Ascending aorta (tissue), 2 donors: ENCODE measurements around the gene TTLL1. TPM values are rescaled to one million over a fixed set of nuclear protein-coding genes. Genes with fewer than 3 reads are reported as not detected.

Source experiments
- DNase-seq, 2 donors: peaks; one replicate each; pipeline ENCODE4 v3.0.0-alpha.2; 2019; ENCODE audit warnings: low spot score in 2 of 2
- H3K27ac ChIP-seq, 2 donors: fragments of 200-600 bp; sonication (generic); one replicate each; pipeline ENCODE4 v1.5.1; 2016 to 2017; ENCODE audit warnings: mild to moderate bottlenecking in 1 of 2
- H3K27me3 ChIP-seq: fragments of 200-600 bp; sonication (generic); one replicate; pipeline ENCODE4 v1.5.1; 2017
- H3K36me3 ChIP-seq, 2 donors: fragments of 200-600 bp; sonication (generic); one replicate each; pipeline ENCODE4 v1.5.1; 2016
- H3K4me1 ChIP-seq, 2 donors: fragments of 200-600 bp; sonication (generic); one replicate each; pipeline ENCODE4 v1.5.1; 2016 to 2017; ENCODE audit warnings: mild to moderate bottlenecking in 1 of 2
- H3K4me3 ChIP-seq, 2 donors: fragments of 200-600 bp; sonication (generic); one replicate each; pipeline ENCODE4 v1.5.1; 2016 to 2017; ENCODE audit warnings: mild to moderate bottlenecking in 1 of 2
- H3K9me3 ChIP-seq, 2 donors: fragments of 200-600 bp; sonication (generic); one replicate each; pipeline ENCODE4 v1.5.1; 2016
- intact Hi-C: fragments of 100-400 bp; cut with DNase I; formaldehyde crosslinking; loops from one replicate; pipeline ENCODE4 v1.15.1; 2023
- total RNA-seq: library from RNA; depleted of rRNA; stranded (reverse); fragments of >200 nt; gene quantifications from one replicate; pipeline ENCODE4 v1.1.0, GENCODE V29; 2016
- TF ChIP-seq, protein P1 (sequence below), 3 experiments: fragments of 200-600 bp in 2 of 3; fragments of 450-650 bp in 1 of 3; sonication (generic) in 2 of 3; IDR thresholded peaks; one replicate each; pipeline ENCODE4 v1.5.1; 2016 to 2019; ENCODE audit warnings: antibody characterized with exemption in 3 of 3, mild to moderate bottlenecking in 1 of 3, moderate library complexity in 1 of 3

Gene TTLL1
- total RNA-seq, 1 donor from 2014 or later = 0.21 TPM

DNA sequence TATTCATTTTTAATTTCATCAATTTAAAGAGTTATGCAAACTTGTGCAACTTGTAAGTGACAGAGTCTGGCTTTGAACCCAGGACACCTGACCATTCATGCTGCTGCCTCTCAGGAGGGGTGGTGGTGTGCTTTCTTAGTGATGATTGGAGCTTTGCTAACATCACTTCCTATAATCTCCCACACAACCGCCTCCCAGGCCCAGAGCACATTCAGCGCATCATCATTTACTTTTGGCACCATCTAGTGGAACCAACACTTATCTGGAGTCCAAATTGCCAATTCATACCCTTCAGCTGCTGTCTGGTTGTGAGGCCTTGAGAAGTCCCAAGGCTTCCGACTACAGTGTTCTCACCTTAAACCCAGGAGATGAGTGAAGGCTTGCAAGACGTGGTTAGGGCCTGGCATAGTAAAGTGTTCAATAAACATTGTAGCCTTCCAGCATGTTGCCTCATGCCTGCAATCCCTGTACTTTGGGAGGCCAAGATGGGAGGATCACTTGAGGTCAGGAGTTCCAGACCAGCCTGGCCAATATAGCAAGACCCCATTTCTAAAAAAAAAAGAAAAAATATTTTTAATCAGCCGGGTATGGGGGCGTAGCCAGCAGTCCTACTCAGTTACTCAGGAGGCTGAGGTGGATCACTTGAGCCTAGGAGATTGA lies 1.1 kb upstream of the TTLL1 start:
- H3K27ac ChIP-seq = no peak overlapping the region
- no peaks in the 10 kb centered on the region for H3K9me3 ChIP-seq
- H3K4me3 ChIP-seq = no peak overlapping the region
- DNase-seq = peak in 1 of 2 donors; percentile 76
- intact Hi-C loops = no loop called here
- no peaks in the 10 kb centered on the region for H3K27me3 ChIP-seq
- no peaks in the 10 kb centered on the region for H3K4me1 ChIP-seq
- TF ChIP-seq, protein P1, sequence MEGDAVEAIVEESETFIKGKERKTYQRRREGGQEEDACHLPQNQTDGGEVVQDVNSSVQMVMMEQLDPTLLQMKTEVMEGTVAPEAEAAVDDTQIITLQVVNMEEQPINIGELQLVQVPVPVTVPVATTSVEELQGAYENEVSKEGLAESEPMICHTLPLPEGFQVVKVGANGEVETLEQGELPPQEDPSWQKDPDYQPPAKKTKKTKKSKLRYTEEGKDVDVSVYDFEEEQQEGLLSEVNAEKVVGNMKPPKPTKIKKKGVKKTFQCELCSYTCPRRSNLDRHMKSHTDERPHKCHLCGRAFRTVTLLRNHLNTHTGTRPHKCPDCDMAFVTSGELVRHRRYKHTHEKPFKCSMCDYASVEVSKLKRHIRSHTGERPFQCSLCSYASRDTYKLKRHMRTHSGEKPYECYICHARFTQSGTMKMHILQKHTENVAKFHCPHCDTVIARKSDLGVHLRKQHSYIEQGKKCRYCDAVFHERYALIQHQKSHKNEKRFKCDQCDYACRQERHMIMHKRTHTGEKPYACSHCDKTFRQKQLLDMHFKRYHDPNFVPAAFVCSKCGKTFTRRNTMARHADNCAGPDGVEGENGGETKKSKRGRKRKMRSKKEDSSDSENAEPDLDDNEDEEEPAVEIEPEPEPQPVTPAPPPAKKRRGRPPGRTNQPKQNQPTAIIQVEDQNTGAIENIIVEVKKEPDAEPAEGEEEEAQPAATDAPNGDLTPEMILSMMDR (IDR thresholded peaks at IDR 0.05) = peak; percentile 9 to 31 (median 10)
- H3K36me3 ChIP-seq = no peaks in the 10 kb centered on the region

DNA sequence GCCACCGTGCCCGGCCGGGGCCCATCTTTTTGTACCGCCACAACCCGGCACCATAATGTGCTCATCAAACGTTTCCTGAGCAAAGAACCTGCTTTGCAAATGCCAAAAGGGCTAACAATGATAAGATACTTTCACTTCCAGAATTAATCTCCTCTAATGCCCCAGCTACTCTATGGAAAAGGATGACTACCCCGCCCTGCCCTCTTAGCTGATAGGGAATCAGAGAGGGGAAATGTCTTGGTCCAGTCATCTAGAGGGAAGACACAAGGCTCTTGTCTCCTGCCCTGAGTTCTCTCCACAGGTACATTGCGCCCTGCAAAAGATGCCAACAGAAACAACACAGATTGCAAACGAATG lies 586 bp downstream of the TTLL1 start:
- TF ChIP-seq, protein P1 (IDR thresholded peaks at IDR 0.05) = no peak
- H3K27me3 ChIP-seq = no peaks in the 10 kb centered on the region
- no peaks in the 10 kb centered on the region for H3K4me1 ChIP-seq
- peak overlapping the region; percentile 61 to 85 for H3K4me3 ChIP-seq
- intact Hi-C loops = loop anchor here (10.0 kb wide), 1 partner anchor 434 kb away; no protein-coding TSS in a partner anchor
- H3K9me3 ChIP-seq = no peaks in the 10 kb centered on the region
- H3K36me3 ChIP-seq = no peaks in the 10 kb centered on the region
- no peak overlapping the region for H3K27ac ChIP-seq
- no peak for DNase-seq

DNA sequence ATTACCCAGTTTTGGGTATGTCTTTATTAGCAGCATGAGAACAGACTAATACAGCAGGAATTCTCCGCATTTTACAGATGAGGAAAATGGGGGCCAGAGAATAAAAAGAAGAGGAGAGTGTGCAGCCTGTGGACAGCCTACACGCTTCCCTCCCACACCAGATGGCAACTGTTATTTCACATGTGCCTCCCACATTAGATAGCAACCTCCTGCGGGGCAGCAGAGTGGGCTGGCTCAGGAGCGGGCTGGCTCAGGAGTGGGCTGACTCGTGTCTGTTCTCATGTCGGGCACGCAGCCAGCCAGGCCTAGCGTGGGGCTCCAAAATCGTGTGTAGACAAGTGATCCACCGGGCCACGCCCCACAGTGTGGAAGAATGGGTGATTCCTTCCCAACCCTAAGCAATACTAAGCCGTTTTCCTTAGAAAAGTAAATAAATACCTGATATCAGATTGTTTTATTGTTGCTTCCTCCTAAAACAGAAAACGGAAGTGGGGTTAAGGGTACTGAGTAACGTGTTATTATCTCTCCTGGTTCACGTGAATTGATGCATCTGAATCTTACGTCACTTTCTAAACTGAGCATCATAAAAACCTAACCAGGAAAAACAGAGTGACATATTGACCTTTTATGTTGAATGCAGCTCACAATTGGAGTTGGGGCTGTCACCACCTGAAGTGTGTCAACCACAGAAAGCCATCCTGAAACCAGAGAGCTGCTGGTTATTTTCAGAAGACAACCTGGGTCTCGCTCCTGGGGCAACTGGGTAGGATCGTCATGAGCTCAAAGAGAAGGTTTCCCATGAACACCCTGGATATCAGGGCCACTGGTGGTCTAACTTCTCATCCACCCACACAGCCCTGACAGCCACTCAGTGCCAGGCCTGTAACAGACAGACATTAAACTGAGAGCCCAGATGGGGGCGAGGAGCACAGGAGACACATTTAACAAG lies 3.3 kb downstream of the TTLL1 start:
- Histone ChIP-seq H3K4me1 (no peaks in the 10 kb centered on the region), H3K36me3 (no peaks in the 10 kb centered on the region), H3K27me3 (no peaks in the 10 kb centered on the region), H3K27ac (no peak overlapping the region), H3K4me3 (no peak overlapping the region), H3K9me3 (no peaks in the 10 kb centered on the region)
- TF ChIP-seq, protein P1 (IDR thresholded peaks at IDR 0.05) = no peak
- intact Hi-C loops = loop anchor here (10.0 kb wide), 1 partner anchor 431 kb away; no protein-coding TSS in a partner anchor
- DNase-seq = no peak

DNA sequence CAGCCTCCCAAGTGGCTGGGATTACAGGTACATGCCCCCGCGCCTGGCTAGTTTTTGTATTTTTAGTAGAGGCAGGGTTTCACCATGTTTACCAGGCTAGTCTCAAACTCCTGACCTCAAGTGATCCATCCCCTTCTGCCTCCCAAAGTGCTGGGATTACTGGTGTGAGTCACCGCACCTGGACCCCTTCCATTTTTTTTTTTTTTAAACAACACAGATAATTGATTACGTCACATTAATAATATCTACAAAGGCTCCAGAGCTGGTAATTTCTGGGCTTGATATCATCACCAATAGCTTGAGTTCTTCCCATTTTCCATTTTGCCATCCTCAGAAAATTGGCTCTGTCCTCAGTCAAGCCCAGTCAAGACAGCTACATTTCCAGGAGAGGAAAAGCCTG lies 7.2 kb downstream of the TTLL1 start:
- Histone ChIP-seq H3K4me1 (no peaks in the 10 kb centered on the region), H3K9me3 (no peaks in the 10 kb centered on the region), H3K27me3 (no peaks in the 10 kb centered on the region), H3K27ac (no peak overlapping the region), H3K36me3 (no peaks in the 10 kb centered on the region), H3K4me3 (no peak overlapping the region)
- TF ChIP-seq, protein P1 (IDR thresholded peaks at IDR 0.05) = no peak
- intact Hi-C loops = loop anchor here (10.0 kb wide), 1 partner anchor 427 kb away; no protein-coding TSS in a partner anchor
- no peak for DNase-seq

DNA sequence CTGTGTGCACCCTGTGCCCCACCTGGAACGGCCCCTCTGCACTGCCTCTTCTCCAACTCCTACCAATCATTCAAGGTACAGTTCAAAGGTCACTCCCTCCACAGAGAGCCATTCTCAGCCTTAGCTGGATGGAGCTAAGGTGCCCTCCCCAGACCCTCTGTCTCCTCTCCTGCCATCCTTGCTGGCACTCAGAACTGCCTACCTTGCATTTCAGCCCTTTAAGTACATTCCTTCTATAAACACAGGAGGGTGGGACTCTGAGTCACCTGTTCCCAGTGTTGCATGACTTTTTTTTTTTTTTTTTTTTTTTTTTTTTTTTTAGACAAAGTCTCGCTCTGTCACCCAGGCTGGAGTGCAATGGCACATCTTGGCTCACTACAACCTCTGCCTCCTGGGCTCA lies 8.6 kb downstream of the TTLL1 start:
- H3K4me1 ChIP-seq = no peaks in the 10 kb centered on the region
- intact Hi-C loops = loop anchor here (10.0 kb wide), 1 partner anchor 426 kb away; no protein-coding TSS in a partner anchor

More for the DNA sequence above, 8.6 kb downstream of the TTLL1 start:
- Histone ChIP-seq H3K27me3 (no peaks in the 10 kb centered on the region), H3K9me3 (no peaks in the 10 kb centered on the region), H3K36me3 (no peaks in the 10 kb centered on the region), H3K27ac (no peak overlapping the region), H3K4me3 (no peak overlapping the region)
- no peak for DNase-seq
- TF ChIP-seq, protein P1 (IDR thresholded peaks at IDR 0.05) = no peak
